Activated CD4-positive, alpha-beta T cell treated with anti-CD3 and anti-CD28 coated beads, Interleukin-2, amount 50 U/mL, for 4 hours (primary cell): ENCODE measurements around the gene JPT2.

ENCODE experiments used
- DNase-seq, 2 experiments: peaks; one replicate each; pipeline ENCODE4 v3.0.0-alpha.2; 2020

Gene JPT2, protein sequence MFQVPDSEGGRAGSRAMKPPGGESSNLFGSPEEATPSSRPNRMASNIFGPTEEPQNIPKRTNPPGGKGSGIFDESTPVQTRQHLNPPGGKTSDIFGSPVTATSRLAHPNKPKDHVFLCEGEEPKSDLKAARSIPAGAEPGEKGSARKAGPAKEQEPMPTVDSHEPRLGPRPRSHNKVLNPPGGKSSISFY

DNA sequence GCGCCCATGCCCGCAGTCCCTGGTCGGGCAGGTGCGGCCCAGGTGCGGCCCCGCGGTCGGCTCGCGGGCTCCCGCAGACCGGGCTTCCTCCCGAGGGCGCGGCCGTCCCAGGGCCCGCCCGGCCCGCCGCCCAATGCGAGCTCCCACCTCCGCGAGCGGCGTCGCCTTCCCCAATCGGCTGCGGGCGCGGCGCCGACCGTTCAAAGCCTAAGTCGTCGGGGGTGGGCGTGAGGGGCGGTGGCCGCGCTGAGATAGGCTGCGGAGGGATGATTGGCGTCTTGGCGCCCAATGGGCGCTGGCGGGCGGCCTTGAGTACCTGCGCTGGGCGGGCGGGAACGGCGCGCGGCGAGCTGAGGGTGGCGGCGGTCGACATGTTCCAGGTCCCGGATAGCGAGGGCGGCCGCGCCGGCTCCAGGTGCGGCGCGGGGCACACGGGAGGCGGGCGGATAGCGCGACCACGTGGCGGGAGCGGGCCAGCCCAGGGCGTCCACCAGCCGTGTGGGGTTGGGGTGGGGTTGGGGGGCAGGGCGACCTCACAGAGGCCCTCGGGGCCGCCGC is at the start of gene JPT2:
Gene JPT2 (plus strand): TSS at position 338 of the 558 bp plus-strand sequence. CDS start 34 bp downstream, at position 372.
- peak; percentile 94 for DNase-seq

DNA sequence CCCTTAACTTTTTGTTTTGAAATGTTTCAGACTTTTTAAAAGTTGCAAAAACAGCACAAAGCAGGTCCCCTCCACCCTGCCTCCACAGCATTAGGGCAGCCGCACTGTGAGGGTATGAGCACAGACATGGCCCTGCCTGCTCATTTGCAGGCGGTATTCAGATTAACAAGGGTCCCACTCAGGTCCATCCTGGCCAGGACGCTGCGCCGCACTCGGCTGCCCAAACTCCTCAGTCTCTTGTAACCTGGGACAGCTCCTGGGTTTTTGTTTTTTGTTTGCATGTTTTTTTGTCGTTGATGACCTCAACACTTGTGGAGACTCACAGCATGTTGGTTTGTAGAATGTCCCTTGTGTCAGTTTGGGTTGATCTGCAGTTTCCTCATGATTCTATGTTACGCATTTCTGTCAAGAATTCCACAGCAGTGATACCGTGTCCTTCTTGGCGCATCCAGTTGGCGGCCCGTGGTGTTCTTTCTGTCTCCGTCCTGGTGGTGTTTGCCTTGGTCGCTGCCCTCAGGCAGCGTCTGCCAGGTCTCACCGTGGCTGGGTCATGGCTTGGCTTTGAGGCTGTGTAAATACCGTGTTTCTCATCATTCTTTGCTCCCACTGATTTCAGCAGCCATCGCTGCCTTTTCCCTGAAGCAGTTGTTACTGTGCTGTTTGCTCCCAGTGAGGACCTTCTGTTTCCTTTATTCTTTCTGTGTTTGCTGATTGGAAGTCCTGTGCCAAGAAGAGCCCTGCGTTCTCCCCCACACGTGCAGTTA is 47.4 kb upstream of the JPT2 start:
- DNase-seq, result no peak

DNA sequence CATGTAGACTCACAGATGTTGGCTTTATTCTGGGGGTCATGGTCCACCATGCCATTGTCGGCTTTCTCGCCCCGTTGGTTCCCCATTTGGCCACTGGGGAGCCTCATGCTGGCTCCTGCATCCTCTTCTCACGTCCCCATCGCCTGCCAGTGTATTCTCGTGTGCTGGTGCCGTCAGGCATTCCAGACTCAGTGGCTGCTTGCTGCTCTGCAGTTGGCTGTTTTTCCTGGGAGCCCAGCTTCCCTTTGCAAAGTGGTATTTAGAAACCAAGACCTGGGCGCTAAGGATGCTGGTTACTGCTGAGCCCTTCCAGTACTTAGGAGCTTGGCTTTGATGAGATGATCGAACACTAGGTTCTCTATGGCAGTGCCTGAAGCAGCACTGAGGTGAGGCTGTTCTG is 46.8 kb upstream of the JPT2 start:
- DNase-seq, result no peak

DNA sequence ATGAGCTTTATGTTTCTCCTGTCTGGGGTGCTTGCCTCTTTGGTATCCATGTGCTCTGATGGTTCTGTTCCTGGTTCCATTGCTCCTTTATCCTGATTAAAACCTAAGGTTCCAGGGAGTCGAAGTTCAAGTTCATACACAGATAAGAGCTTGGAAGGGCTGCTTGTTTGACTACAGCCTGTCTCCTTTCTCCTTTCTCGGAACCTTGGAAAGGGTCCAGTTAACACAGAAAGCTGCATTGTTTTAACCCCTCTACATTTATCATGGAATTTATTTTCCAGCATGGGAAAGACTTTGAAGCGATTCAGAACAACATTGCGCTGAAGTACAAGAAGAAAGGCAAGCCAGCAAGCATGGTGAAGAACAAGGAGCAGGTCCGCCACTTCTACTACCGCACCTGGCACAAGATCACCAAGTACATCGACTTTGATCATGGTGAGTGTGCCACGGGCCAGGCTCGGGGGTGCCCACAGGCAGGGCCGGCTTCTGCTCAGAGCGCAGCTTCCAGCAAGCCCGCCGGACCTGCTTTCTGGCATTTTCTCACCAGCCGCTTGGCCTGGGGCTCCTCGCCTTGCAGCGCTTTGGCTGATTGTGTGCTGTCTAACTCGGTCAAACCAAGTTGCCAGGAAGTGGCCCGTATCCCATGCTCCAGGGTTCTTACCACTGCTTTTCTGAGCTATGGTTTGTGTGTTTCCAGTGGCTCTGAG is 46.0 kb upstream of the JPT2 start:
- no peak for DNase-seq

DNA sequence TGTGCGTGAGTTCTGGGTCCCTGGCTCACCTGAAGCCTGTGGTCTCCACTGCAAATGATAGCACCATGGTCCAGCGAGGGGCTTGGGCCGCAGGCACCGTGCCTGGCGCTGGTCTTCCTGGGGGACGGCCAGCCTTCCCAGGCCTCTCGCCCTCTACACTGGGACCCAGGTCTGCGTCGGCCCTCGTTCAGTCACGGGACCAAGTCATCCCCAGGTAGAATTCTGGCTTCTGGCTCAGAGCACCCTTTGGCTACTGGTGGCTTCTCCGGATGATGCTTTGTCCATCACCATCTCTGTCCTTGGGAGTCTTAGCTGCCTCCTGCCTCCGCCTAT is 45.5 kb upstream of the JPT2 start:
- no peak for DNase-seq

DNA sequence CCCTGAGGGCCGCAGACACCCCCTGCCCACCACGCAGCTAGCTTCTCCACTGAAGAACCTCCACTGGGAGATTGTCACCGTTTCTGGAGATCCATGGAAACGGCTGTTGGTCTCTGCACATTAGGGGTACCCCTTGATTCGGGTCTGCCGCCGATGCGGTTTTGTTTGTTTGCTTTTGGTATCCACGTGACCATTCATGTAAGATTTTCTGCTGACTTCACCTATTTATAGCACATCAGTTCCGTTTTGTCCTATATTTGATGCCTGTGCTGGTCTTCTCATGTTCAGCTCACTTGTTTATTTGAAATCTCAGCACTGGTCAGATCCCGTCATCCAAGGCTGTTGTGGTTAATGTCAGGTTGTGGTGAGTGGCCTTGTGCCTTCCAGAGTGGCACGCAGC is 44.8 kb upstream of the JPT2 start:
- no peak for DNase-seq

DNA sequence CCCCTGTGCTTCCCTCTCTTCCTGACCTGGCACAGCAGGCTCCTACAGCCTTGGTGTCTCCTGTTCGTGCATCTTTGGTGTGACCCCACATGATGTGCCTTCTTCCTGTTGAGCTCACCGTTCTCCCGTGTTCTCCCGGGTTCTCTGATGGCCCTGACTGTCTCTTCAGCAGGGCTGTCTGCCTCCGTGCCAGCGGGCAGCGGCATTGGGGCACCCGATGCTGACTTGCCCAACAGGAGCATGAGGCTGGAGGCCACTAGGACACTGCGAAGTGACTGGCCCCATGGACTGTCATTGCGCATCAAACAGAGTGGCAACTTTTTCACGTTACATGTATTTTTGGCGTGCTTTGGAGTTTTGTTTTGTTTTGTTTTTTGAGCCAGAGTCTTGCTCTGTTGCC is 43.5 kb upstream of the JPT2 start:
- DNase-seq, result no peak

DNA sequence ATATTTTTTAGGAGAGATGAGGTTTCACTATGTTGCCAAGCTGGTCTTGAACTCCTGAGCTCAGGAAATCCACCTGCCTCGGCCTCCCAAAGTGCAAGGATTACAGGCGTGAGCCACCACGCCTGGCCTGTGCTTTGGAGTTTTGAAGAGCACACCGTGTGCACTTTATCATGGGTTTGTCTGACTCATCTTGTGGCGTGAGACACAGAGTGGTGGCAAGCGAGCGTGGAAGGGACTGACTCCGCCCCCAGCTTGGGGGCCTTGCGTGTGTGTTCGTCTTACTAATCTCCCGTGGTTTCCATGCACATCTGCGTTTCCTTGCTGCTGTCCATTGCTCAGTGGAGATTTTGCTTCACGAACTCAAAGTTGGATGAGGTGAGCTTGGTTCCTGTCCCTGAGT is 43.0 kb upstream of the JPT2 start:
- DNase-seq, result no peak

DNA sequence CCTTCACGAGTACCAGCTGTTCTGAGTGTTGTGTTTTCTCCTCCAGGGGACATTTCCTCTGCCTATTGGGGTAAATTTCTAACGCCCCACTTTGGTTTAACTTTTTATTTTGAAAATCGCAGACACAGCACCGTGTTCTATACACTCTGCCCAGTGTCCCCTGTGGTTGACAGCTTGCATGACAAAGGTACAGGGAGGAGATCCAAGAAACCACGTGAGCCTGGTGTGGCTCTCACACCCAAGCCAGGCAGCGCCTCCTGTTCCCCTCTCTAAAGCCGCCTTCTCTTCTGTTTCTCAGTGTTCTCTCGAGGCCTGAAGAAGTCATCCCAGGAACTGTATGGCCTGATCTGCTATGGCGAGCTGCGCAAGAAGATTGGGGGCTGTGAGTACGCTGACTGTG is 40.6 kb upstream of the JPT2 start:
- no peak for DNase-seq

DNA sequence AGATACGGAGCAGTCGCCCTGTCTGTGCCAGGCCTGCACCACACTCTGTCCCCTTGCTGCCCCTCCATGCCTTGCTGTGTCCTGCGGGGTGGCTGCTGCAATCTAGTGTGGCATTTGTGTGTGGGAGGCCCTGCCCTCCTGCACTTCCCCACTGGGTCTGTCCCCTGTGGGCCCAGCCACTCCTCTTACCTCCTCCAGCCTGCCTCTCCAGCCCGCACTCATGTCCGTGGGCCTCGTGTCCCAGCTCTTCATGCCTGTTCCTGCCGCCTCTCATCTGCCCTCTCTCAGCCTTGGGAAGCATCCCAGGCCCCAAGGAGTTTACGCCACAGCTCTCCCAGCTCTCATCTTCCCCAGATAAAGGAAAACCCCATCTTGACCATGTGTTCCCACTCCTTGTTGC is 39.3 kb upstream of the JPT2 start:
- no peak for DNase-seq

DNA sequence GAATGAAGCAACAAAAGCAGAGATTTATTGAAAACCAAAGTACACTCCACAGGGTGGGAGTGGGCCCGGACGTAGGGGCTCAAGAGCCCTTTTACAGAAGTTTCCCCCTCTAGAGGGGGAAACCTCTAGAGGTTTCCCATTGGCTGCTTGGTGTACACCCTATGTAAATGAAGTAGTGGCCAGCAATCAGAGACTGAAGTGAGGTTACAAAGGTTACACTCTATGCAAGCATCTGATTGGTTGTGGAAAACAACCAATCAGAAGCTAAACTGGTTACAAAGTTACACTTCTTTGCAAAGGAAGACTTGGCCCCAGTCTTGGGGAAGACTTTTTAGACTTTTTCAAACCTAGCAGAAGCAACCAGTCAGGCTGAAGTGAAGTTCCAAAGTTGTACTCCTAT is 38.8 kb upstream of the JPT2 start:
- DNase-seq, result no peak

DNA sequence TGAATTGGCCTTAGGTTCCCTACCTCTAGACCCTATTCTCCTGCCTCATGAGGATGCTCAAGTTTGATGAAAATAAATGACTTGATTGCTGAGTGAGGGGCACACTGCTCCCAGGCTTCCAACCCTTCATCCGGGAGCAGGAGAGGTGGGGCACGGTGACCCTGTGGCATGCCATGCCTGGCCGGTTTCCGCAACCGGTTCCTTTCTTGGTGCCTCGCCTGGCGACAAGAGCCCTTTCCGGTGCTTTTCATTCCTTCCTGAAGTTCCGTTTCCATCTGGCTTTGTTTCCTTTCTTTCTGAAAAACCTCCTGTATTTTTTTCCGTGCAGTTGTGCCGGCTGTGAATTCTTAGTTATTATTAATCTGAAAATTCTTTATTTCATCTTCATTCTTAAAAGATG is 38.2 kb upstream of the JPT2 start:
- no peak for DNase-seq

DNA sequence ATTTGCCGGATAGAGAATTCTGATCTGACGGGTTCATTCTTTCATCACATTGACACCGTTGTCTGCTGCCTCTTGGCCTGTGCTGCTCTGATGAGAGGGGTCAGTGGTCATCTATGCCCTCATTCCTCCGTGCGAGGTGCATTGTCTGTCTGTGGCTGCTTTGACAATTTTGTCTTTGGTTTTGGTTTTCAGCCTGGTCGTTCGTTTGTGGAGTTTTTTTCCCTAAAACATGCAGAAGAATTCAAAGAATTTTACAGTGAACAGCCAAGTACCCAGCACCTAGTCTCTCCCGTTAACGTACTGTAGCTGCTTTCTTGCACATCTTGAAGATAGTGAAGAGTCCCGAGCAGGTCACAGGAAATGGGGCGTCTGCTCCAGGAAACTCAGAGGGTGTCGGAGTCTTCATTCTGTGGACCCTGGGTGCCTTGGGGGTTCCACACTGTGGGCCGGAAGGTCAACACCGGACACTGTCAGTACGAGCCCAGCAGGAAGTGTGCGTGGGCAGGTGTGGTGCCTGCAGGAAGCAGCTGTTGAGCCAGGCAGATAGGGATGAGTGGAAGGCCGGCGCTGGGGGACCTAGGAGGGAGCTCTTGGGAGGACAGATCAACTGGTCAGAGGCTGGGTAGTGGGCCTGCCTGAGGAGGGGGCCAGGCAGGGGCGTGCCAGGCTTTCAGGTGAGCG is 37.7 kb upstream of the JPT2 start:
- no peak for DNase-seq

DNA sequence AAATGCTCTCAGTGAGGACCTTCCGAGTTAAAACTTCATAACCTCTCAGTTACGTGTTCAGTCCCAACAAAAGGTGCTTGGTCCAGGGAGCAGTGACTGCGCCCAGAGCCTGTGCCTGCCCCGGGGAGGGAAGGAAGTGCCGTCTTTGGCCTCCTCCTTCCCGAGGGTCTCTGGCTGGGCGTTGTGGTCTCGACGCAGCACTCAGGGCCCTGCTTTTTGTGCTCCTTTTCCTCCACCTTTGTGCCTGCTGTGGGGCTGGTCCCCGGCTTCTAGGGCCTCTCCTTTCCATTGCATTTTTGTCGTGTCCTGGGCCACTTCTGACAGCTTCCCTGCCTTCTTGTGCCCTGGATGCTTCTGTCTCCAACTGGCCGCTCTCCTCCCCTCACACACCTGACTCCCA is 36.8 kb upstream of the JPT2 start:
- no peak for DNase-seq

DNA sequence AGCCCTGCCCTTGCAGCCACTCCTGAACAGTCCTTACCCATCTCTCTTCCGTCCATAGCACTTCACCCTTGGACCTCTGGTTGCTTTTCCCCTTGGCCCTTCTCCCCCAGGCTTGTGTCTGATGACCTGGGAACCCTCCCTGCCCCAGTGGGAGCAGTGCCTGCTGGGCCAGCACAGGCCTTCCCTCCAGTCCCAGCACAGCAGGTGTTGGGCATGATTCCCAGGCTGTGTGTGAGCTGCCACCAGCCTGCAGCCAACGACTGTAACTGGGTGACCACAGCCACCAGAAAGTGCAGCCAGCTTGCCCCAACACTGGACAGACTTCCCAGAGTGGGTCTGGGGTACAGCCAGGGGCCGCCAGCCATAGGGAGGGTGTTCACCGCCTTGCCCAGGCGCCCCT is 35.9 kb upstream of the JPT2 start:
- DNase-seq, result no peak

DNA sequence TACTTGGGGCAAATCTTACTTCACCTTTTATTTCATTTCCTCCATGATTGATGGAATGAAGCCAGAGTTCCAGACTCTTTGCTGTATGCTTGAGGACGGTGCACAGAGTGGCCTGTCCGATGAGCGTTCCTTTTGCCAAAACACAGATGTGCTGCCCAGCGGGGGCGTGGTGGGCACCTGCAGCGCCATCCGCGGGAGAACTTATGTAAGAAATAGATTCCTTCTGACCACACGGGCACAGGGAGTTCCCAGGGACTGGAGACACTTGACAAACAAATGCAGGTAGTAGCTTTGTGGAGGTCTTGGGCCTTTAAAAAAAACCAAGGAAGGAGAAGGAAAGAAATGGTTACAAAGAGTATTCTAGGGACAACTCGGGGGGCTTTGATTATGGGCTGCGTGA is 35.3 kb upstream of the JPT2 start:
- no peak for DNase-seq

DNA sequence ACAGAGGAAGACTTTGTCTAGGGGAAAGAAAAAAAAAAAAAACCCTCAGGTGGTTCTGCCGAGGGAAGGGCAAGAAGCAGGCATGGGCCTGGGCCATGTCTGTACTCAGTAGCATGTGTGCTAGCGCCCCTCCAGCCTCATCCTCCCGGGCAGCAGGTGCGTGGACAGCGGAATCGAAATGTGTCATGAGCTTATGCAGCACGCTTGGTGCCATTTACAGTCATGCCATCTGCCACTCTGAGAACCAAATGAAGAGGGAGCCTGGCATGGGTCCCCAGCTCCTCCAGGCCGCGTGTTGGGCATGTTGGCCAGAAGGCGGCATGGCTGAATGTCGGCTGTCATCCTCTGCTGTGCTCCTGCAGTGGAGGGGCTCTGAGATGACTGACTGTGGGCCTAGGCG is 34.6 kb upstream of the JPT2 start:
- DNase-seq, result no peak

DNA sequence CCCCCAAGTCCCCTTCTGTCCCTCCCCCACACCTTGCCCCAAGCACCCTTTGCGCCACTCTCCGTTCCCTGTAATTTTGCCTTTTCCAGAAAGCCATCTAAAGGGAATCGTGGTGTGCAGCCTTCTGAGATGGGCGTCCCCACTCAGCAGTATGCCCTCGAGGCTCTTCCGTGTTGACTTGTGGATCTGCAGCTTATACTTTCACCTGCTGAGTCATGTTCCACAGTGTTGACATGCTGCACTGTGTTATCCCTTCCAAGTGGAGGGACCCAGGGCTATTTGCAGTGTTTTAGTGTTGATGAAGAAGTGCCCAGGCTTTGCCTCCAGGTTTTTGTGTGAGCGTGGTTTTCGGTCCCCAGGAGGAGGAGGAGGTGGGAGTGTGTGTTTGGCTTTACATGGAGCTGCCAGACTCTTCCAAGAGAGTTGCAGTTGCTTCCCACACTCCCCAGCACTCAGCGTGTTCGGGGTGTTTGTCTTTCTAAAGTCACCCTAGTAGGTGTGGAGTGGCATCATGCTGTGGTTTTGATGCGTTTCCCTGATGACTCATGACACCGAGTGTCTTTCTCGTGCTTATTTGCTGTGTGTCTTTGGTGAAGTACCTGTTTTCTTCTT is 32.1 kb upstream of the JPT2 start:
- DNase-seq, result peak; percentile 28 to 33

DNA sequence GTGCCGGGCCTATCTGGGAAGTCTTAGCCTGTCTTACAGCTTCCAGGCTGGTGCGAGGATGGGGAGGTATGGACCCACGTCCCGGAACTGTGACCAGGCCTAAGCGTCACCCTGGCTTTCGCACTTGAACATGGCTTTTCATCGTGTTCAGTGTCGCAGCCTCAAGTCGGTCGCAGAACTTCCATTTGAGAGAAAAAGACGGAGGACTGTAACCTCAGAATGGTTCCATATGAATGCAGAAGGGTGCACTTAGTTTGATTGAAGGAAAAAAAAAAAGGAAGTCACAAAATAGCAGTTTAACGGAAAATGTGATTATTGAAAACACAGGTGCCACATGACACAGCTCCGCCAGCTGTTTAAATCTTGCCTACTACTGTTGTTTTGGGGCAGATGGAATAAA is 30.2 kb upstream of the JPT2 start:
- DNase-seq, result no peak

DNA sequence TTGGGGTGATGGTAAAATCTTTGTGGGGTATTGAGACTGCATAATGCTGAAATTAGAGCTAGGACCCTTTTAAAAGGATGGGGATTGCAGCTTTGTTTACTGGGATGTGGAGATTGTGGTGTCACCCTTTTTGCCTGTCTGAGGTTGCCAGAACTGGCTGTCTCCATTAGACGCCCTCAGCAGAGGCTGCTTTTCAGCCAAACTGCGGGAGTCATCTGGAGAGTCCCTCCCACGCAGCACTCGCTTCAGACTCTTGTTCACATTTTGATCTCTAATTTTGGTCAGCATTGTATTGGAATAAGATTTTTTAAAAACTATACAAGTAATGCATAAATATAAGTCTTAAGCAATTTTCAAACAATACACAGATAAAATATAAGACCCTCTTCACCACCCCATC is 27.9 kb upstream of the JPT2 start:
- DNase-seq, result no peak

DNA sequence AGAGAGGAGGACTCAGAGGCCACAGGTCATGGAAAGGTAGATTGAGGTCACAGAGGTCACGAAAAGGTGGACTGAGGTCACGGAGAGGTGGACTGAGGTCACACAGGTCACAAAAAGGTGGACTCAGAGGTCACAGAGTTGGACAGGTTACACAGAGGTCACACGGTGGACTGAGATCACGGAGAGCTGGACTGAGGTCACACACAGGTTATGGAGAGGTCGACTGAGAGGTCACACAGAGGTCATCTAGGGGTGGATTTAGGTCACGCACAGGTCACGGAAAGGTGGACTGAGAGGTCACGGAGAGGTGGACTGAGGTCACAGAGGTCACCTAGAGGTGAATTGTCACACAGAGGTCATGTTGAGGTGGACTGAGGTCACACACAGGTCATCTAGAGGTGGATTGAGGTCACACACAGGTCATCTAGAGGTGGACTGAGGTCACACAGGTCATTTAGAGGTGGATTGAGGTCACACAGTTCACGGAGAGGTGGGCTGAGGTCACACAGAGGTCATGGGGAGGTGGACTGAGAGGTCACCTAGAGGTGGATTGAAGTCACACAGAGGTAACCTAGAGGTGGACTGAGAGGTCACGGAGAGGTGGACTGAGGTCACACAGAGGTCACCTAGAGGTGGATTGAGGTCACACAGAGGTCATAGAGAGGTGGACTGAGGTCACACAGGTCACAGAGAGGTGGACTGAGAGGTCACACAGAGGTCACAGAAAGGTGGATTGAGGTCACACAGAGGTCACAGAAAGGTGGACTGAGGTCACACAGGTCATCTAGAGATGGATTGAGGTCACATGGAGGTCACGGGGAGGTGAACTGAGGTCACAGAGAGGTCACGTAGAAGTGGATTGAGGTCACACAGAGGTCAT is 26.7 kb upstream of the JPT2 start:
- no peak for DNase-seq

DNA sequence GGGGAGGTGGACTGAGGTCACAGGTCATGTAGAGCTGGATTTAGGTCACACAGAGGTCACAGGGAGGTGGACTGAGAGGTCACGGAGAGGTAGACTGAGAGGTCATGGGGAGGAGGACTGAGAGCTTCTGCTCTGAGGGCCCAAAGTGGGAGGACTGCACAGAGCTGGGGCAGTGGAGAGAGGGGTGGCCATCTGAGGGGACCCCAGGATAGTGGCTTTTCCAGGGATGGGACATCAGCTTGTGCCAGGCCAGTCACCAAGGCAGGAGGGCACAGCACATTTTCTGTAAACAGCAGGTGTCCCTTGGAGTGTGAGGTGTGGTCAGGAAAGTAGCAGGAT is 26.1 kb upstream of the JPT2 start:
- no peak for DNase-seq
